HG03354 (cell line): Measurements from ENCODE around the gene TNFRSF17.

Experiments used
- ATAC-seq: cut with Tn5 transposase; IDR thresholded peaks from one replicate; pipeline ENCODE4 v1.9.1; 2021; ENCODE audit warnings: mild to moderate bottlenecking; ENCODE audit not compliant: unreplicated experiment, poor library complexity, severe bottlenecking

Gene TNFRSF17

GRCh38 chr16:11994143-11995119 lies 29.4 kb downstream of the TNFRSF17 start:
- ATAC-seq = no peak

GRCh38 chr16:11996433-11997330 lies 31.7 kb downstream of the TNFRSF17 start:
- ATAC-seq = no peak

- ATAC-seq = no peak
Measured at GRCh38 chr16:12000032-12000431, 35.0 kb downstream of the TNFRSF17 start.

- ATAC-seq = no peak
Measured at GRCh38 chr16:12002447-12003006, 37.5 kb downstream of the TNFRSF17 start.

GRCh38 chr16:12006637-12007036 lies 41.6 kb downstream of the TNFRSF17 start:
- no peak for ATAC-seq

- ATAC-seq = no peak
Measured at GRCh38 chr16:12009462-12009861, 44.5 kb downstream of the TNFRSF17 start.

GRCh38 chr16:12009922-12010321 lies 44.9 kb downstream of the TNFRSF17 start:
- ATAC-seq = no peak

- ATAC-seq = no peak
Measured at GRCh38 chr16:12010388-12011251, 45.6 kb downstream of the TNFRSF17 start.

GRCh38 chr16:12011565-12011964 lies 46.6 kb downstream of the TNFRSF17 start:
- no peak for ATAC-seq

- no peak for ATAC-seq
Measured at GRCh38 chr16:12016291-12016947, 51.4 kb downstream of the TNFRSF17 start.

- ATAC-seq = no peak
Measured at GRCh38 chr16:12017558-12017957, 52.5 kb downstream of the TNFRSF17 start.
